HepG2 (cell line): Measurements from ENCODE around the gene WEE1. TPM values are rescaled to one million over a fixed set of nuclear protein-coding genes. Genes with fewer than 3 reads are reported as not detected.
A peak's percentile ranks its signal among the peaks of the same experiment; 100 is the strongest.

Experiments used
- CENPT ChIP-seq: sonication (generic); formaldehyde crosslinking; IDR thresholded peaks from 2 replicates; pipeline ENCODE4 v1.8.0; 2022; ENCODE audit warnings: low read depth, mild to moderate bottlenecking, moderate library complexity, missing genetic modification reagents
- NR1H2 ChIP-seq: sonication (generic); formaldehyde crosslinking; IDR thresholded peaks from 2 replicates; pipeline ENCODE4 v1.8.1; 2022; ENCODE audit warnings: low read depth, missing genetic modification reagents, borderline replicate concordance
- SATB2 ChIP-seq: sonication (generic); formaldehyde crosslinking; IDR thresholded peaks from 2 replicates; pipeline ENCODE4 v1.5.0; 2020; ENCODE audit warnings: missing genetic modification reagents
- SPEN ChIP-seq: sonication (generic); formaldehyde crosslinking; IDR thresholded peaks from 2 replicates; pipeline ENCODE4 v1.5.1; 2020; ENCODE audit warnings: low read depth, mild to moderate bottlenecking, missing genetic modification reagents
- SSRP1 ChIP-seq: IDR thresholded peaks from 2 replicates; pipeline ENCODE4 v1.6.1; 2016; ENCODE audit warnings: control low read depth
- ZBTB1 ChIP-seq: sonication (generic); formaldehyde crosslinking; IDR thresholded peaks from 2 replicates; pipeline ENCODE4 v1.4.0; 2020; ENCODE audit warnings: missing genetic modification reagents, borderline replicate concordance
- ZFP37 ChIP-seq: sonication (generic); formaldehyde crosslinking; IDR thresholded peaks from 2 replicates; pipeline ENCODE4 v1.4.0; 2020; ENCODE audit warnings: missing genetic modification reagents, borderline replicate concordance
- ZNF317 ChIP-seq: sonication (generic); formaldehyde crosslinking; IDR thresholded peaks from 2 replicates; pipeline ENCODE4 v1.5.0; 2020; ENCODE audit warnings: mild to moderate bottlenecking, missing genetic modification reagents
- ZNF383 ChIP-seq: sonication (generic); formaldehyde crosslinking; IDR thresholded peaks from 2 replicates; pipeline ENCODE4 v1.4.0; 2020; ENCODE audit warnings: missing genetic modification reagents, mild to moderate bottlenecking, borderline replicate concordance
- ZNF441 ChIP-seq: sonication (generic); formaldehyde crosslinking; IDR thresholded peaks from 2 replicates; pipeline ENCODE4 v1.7.0; 2021; ENCODE audit warnings: missing genetic modification reagents, borderline replicate concordance
- ZNF558 ChIP-seq: sonication (generic); formaldehyde crosslinking; IDR thresholded peaks from 2 replicates; pipeline ENCODE4 v1.9.0; 2022; ENCODE audit warnings: mild to moderate bottlenecking, missing genetic modification reagents, borderline replicate concordance
- ZNF616 ChIP-seq: sonication (generic); formaldehyde crosslinking; IDR thresholded peaks from 2 replicates; pipeline ENCODE4 v1.5.0; 2020; ENCODE audit warnings: low read depth, mild to moderate bottlenecking, missing genetic modification reagents
- ZNF678 ChIP-seq: sonication (generic); formaldehyde crosslinking; IDR thresholded peaks from 2 replicates; pipeline ENCODE4 v1.4.0; 2020; ENCODE audit warnings: mild to moderate bottlenecking, missing genetic modification reagents
- ZNF772 ChIP-seq: sonication (generic); formaldehyde crosslinking; IDR thresholded peaks from 2 replicates; pipeline ENCODE4 v1.5.0; 2020; ENCODE audit warnings: mild to moderate bottlenecking, missing genetic modification reagents
- ZSCAN20 ChIP-seq: sonication (generic); formaldehyde crosslinking; IDR thresholded peaks from 2 replicates; pipeline ENCODE4 v1.4.0; 2020; ENCODE audit warnings: missing genetic modification reagents, mild to moderate bottlenecking, borderline replicate concordance
- ZSCAN9 ChIP-seq: IDR thresholded peaks from 2 replicates; pipeline ENCODE4 v1.6.1; 2016; ENCODE audit warnings: borderline replicate concordance
- polyA plus RNA-seq, 8 experiments: library from polyadenylated mRNA; depleted of rRNA in 3 of 8; stranded (reverse) in 7 of 8; unstranded in 1 of 8; fragments of >200 nt; fragmentation: Illumina TruSeq in 4 of 8; extraction: Trizol in 4 of 8; gene quantifications; 2 replicates each; pipeline versions ENCODE4 v1.2.1 to v1.2.3, GENCODE V29; 2011 to 2016; ENCODE audit warnings: low read depth in 4 of 8, missing spikeins in 1 of 8, mixed read lengths in 1 of 8; ENCODE audit not compliant: insufficient read depth in 1 of 8
- total RNA-seq, 5 experiments: library from RNA; depleted of rRNA; stranded (reverse); fragments of >200 nt; fragmentation: Illumina TruSeq; extraction: Trizol; gene quantifications; 2 replicates each; pipeline ENCODE4 v1.2.3, GENCODE V29; 2016; ENCODE audit warnings: low read depth in 1 of 5
- TF ChIP-seq, protein P1 (sequence below): sonication (generic); formaldehyde crosslinking; conservative IDR thresholded peaks from 2 replicates; pipeline ENCODE4 v1.4.0; 2020; ENCODE audit warnings: missing genetic modification reagents
- TF ChIP-seq, protein P2 (sequence below): sonication (generic); formaldehyde crosslinking; IDR thresholded peaks from 2 replicates; pipeline ENCODE4 v1.4.0; 2020; ENCODE audit warnings: missing genetic modification reagents
- TF ChIP-seq, protein P3 (sequence below), 2 experiments: sonication (generic) in 1 of 2; formaldehyde crosslinking in 1 of 2; IDR thresholded peaks; 2 replicates each; pipeline versions ENCODE4 v1.5.1 to v1.6.1; 2011 to 2020; ENCODE audit warnings: borderline replicate concordance in 1 of 2, low read depth in 1 of 2, low read length in 1 of 2, mild to moderate bottlenecking in 1 of 2, missing genetic modification reagents in 1 of 2, moderate library complexity in 1 of 2
- TF ChIP-seq, protein P4 (sequence below): sonication (generic); formaldehyde crosslinking; IDR thresholded peaks from 2 replicates; pipeline ENCODE4 v1.8.0; 2022; ENCODE audit warnings: mild to moderate bottlenecking, missing genetic modification reagents; ENCODE audit not compliant: insufficient replicate concordance

WEE1 gene
- total and polyA plus RNA-seq, 2 of the 13 experiments (the other 11 are each of a cell fraction or from before 2014, with no cell fraction given) = 31.4 to 63.7 TPM

DNA sequence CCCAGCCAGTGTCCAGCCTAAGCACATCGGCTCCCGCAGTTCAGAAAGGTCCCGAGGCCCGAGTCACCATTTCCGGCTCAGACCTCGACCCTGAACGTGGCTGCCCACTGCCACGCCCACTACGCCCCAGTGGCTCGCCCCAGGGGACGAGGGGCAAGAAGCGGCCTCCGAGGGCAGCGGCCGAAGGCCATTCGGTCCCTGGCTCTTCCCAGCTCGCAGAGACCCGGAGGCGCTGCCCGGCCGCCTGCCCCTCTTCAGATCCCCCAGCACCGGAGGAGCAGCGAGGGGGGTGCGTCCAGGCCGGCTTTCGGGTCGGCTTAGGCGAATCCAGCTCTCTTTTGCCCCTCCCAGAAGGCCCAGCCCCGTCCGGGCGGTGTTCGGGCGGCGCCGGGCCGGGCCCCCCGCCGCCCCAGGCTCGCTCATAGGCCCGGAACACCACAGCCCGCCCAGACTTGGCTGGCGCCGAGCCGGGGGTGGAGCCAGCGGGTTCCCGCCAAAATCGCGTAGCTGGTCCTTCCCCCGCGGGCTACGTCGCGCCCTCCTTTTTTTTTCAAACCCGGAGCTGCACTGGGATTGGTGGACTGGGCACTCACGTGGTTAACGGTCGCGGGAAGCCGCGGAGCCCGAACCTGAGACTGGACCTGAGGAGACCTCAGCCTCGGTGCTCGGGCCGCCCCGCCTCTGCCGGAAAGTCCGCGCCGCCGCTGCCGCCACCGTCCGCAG, at the start of gene WEE1 (continued):
- TF ChIP-seq, protein P1, sequence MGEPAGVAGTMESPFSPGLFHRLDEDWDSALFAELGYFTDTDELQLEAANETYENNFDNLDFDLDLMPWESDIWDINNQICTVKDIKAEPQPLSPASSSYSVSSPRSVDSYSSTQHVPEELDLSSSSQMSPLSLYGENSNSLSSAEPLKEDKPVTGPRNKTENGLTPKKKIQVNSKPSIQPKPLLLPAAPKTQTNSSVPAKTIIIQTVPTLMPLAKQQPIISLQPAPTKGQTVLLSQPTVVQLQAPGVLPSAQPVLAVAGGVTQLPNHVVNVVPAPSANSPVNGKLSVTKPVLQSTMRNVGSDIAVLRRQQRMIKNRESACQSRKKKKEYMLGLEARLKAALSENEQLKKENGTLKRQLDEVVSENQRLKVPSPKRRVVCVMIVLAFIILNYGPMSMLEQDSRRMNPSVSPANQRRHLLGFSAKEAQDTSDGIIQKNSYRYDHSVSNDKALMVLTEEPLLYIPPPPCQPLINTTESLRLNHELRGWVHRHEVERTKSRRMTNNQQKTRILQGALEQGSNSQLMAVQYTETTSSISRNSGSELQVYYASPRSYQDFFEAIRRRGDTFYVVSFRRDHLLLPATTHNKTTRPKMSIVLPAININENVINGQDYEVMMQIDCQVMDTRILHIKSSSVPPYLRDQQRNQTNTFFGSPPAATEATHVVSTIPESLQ (CRISPR knock-in tag) = no peak; the same call in 1 of the 2 replicates
- TF ChIP-seq, protein P2, sequence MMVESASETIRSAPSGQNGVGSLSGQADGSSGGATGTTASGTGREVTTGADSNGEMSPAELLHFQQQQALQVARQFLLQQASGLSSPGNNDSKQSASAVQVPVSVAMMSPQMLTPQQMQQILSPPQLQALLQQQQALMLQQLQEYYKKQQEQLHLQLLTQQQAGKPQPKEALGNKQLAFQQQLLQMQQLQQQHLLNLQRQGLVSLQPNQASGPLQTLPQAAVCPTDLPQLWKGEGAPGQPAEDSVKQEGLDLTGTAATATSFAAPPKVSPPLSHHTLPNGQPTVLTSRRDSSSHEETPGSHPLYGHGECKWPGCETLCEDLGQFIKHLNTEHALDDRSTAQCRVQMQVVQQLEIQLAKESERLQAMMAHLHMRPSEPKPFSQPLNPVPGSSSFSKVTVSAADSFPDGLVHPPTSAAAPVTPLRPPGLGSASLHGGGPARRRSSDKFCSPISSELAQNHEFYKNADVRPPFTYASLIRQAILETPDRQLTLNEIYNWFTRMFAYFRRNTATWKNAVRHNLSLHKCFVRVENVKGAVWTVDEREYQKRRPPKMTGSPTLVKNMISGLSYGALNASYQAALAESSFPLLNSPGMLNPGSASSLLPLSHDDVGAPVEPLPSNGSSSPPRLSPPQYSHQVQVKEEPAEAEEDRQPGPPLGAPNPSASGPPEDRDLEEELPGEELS (CRISPR knock-in tag) = peak; percentile 62
- TF ChIP-seq ZFP37 (0 out of 2 replicates have a peak, but pooled peaks have one; percentile 18), ZSCAN9 (CRISPR knock-in tag) (no peak), SPEN (CRISPR knock-in tag) (peak; percentile 85), ZNF441 (CRISPR knock-in tag) (no peak; the same call in 1 of the 2 replicates), SSRP1 (CRISPR knock-in tag) (no peak), ZNF772 (CRISPR knock-in tag) (peak; percentile 63; the same call in 1 of the 2 replicates), ZBTB1 (no peak), SATB2 (CRISPR knock-in tag) (peak; percentile 63; the same call in 1 of the 2 replicates), ZNF558 (CRISPR knock-in tag) (no peak; the same call in none of the 2 replicates), ZNF616 (CRISPR knock-in tag) (peak; percentile 63; the same call in 1 of the 2 replicates), ZNF383 (CRISPR knock-in tag) (0 out of 2 replicates have a peak, but pooled peaks have one; percentile 59), CENPT (peak; percentile 61), NR1H2 (CRISPR knock-in tag) (no peak), ZNF678 (CRISPR knock-in tag) (no peak), ZNF317 (peak; percentile 85; the same call in 1 of the 2 replicates), ZSCAN20 (CRISPR knock-in tag) (no peak; the same call in 1 of the 2 replicates)
- TF ChIP-seq, protein P3, sequence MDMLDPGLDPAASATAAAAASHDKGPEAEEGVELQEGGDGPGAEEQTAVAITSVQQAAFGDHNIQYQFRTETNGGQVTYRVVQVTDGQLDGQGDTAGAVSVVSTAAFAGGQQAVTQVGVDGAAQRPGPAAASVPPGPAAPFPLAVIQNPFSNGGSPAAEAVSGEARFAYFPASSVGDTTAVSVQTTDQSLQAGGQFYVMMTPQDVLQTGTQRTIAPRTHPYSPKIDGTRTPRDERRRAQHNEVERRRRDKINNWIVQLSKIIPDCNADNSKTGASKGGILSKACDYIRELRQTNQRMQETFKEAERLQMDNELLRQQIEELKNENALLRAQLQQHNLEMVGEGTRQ (IDR thresholded peaks at IDR 0.05; ENCODE audit: low read depth, low read length) = peak; percentile 73
- TF ChIP-seq, protein P3 (CRISPR knock-in tag; IDR thresholded peaks at IDR 0.05; ENCODE audit: borderline replicate concordance) = peak; percentile 83
- TF ChIP-seq, protein P4, sequence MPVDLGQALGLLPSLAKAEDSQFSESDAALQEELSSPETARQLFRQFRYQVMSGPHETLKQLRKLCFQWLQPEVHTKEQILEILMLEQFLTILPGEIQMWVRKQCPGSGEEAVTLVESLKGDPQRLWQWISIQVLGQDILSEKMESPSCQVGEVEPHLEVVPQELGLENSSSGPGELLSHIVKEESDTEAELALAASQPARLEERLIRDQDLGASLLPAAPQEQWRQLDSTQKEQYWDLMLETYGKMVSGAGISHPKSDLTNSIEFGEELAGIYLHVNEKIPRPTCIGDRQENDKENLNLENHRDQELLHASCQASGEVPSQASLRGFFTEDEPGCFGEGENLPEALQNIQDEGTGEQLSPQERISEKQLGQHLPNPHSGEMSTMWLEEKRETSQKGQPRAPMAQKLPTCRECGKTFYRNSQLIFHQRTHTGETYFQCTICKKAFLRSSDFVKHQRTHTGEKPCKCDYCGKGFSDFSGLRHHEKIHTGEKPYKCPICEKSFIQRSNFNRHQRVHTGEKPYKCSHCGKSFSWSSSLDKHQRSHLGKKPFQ (CRISPR knock-in tag) = peak; percentile 79
